Germinal center (tissue), 1 donor: Measurements from ENCODE around the gene ARHGAP1.

ENCODE experiments used
- DNase-seq: peaks from one replicate; pipeline ENCODE4 v3.0.0; 2012; ENCODE audit warnings: mixed read lengths, low spot score

The ARHGAP1 gene

DNA sequence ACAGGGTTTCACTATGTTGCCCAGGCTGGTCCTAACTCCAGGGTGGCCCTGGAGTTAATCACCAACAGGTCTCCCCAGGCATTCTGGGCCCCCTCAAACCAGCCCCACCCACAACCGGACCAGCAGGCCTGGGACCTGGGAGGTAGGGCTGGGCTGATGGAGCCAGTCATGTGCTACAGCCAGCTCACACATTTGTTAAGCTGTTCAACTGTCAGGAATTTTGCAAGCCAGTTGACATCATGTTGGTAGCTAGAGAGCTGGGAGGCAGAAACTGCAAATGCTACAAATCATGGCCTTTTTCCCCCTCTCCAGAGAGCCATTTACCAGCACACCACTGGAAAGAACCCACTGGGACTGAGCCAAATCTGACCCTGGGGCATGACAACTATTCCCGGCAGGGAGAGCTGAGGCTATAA is 6.8 kb downstream of the ARHGAP1 start:
- DNase-seq = no peak

DNA sequence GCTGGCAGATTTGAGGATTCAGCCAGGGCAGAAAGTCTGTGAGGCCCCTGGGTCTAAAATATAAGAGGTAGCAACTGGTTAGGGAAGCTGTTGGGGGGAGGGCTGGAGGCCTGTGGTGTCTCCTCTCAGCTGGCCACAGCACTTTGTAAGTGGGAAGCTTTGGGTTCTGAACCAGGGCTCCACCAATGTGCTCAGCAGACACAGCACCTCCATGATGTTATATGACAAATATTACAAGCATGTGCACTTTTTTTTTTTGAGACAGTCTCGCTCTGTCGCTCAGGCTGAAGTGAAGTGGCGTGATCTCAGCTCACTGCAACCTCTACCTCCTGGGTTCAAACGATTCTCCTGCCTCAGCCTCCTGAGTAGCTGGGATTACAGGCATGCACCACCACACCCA is 8.0 kb downstream of the ARHGAP1 start:
- DNase-seq = no peak

DNA sequence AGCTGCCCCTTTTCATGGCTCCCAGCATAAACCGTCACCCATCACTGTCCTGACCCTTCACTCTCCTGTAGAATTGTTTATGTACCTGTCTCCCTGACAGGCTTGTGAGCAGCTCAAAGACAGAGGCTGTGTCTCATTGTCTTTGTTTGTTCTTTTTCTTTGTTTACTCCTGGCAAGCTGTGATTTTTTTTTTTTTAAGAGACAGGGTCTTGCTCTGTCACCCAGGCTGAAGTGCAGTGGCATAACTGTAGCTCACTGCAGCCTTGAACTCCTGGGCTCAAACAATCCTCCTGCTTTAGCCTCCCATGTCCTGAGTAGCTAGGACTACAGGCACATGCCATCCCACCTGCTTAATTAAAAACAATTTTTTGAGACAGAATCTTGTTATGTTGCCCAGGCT is 9.7 kb downstream of the ARHGAP1 start:
- DNase-seq = no peak

DNA sequence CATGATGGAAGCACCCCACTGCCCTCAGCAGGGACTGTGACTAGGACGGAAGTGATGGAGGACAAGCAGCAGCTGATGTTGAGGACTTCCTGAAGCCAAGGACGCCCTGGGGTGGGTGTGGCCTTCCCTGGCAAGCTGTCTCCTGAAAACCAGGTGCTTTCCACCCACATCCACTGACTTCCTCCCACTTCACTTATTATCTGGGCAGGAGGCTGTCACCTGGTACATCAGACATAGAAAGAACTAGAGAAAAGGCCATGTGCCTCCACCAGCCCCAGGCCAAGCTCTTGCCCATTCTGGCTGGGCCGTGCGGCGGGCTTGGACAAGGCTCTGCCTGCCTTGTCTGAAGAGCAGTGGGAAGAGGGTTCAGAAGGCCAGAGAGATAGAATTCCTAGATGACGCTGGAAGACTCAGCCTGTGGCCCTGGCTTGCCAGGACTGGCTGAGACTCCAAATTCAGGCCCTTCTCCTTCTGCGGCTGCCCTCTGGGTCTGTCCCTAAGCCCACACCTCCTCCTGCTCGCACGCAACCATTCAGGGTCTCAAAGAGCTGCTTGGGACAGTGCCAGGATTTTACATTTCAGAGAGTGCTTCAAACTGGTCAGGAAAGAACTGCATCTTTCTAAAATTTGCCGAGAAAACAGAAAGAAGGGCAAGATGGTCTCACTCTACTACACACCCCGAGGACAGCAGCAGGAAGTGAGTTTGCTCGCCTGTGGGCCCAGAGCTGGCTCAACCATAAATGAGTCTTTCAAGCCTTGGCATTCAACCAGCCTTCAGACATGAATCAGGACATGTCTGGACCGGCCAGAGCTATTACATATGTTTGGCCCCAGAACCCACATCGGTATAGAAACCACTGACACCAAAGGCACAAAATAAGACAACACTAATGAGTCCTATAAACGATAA is 13.3 kb downstream of the ARHGAP1 start:
- no peak for DNase-seq

DNA sequence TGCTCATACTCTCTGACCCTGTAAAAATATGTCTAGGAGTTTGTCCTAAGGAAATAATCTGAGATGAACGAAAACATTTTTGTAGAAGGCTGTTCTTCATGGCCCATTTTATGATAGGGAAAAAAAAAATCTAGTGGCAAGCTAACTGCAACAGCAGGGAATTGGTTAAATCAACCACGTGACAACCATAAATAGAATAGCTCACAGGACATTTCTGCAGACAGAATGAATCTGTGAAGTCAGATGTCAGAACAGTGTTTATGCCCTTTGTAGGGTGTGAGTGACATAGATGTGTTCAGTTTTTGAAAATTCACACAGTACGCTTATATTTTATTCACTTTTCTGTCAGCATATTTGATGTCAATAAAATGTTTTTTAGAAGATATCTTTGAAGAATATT is 16.1 kb downstream of the ARHGAP1 start:
- no peak for DNase-seq

DNA sequence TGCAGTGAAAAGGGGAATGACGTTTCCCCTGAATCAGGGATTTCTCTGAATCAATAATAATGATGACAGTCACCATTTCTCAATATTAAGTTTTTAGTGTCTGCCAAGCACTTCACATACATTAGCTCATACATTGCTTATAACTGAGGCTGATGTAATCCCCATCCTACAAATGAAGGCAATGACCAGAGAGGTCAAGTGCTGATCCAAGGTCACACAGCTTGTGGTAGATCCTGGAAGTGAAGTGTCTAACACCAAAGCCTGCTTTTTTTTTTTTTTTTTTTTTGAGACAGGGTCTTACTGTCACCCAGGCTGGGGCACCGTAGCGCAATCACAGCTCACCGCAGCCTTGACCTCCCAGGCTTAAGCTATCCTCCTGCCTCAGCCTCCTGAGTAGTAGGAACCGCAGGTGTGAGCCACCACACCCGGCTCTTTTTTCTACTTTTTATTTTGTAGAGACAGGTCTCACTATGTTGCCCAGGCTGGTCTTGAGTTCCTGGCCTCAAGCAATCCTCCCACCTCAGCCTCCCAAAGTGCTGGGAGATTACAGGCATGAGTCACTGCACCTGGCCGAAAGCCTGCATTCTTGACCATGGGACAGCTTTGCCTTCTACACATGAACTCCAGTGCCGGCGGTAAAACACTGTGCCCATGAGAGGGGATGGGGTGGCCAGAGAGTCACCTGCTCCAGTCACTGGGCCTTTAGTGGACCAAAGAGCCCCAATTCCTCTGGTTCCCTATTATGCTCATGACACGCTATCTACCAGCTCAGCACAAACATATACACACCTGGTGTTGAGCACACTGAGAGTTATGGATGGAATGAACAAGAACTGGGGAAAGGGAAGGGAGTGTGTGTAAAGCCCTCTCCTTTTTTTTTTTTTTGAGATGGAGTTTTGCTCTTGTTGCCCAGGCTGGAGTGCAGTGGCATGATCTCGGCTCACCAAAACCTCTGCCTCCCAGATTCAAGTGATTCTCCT is 17.4 kb downstream of the ARHGAP1 start:
- no peak for DNase-seq

DNA sequence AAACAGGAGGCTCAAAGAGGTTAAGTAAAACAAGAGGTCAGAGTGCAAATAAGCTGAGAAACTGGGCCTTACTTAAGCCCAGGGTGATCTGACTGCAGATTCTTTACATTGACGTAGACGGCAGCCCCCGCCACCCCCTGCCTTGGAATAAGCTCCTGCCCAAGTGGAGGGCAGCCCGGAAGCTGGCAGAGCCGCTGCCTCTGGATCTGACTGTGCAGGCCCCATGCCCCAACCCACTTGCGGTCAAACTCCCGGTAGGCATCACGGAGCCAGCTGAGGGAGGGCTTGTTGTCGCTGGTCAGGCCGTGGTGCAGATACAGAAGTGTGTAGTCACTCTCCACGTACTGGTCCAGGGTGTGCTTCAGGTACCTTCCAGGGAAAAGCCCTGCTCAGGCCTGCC is 18.6 kb downstream of the ARHGAP1 start:
- no peak for DNase-seq

DNA sequence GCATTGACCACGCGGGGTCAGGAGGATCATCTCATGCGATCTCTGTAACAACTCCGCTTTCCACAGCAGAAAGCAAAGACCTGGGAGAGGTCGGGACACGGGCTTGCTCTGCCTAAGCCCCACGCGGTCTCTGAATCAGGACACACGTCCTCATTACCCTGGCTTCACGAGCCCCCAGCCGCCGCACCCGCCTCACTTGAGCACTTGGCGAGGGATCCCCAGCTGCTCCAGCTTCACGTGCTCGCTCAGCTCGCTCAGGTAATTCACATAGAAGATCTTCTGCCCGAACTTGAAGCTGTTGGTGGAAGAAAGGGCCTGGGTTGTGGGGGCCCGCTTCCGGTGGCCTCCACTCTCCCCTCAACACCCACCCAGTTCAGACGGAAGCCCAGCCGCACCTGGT is 19.6 kb downstream of the ARHGAP1 start:
- DNase-seq = no peak

DNA sequence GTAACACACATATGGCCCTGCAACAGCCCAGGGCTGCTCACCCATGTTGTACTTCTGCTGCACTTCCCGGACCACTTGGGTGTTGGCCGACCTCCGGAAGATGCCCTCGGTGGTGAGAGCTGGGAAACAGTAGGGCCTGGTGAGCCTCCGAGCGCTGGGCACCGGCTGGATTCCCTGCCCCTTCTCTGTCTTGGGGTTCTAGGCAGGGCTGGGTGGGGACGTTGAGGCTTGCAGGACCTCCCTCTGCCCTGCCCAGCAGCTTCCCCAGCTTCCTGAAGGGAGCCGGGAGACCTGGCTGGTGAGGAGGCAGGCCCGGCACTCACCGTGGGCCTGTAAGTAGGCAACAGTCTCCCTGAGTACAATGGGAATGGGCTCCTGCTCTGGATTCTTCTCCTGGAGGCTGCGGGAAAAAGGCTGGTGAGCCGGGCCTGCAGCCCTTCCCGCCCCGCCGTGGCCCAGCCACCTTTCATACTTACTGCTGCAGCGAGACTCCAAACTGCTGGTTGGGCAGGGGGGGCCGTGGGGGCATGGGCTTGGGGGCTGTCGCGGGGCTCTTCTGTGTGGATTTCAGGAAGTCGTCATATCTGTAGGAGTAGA is 20.2 kb downstream of the ARHGAP1 start:
- no peak for DNase-seq

DNA sequence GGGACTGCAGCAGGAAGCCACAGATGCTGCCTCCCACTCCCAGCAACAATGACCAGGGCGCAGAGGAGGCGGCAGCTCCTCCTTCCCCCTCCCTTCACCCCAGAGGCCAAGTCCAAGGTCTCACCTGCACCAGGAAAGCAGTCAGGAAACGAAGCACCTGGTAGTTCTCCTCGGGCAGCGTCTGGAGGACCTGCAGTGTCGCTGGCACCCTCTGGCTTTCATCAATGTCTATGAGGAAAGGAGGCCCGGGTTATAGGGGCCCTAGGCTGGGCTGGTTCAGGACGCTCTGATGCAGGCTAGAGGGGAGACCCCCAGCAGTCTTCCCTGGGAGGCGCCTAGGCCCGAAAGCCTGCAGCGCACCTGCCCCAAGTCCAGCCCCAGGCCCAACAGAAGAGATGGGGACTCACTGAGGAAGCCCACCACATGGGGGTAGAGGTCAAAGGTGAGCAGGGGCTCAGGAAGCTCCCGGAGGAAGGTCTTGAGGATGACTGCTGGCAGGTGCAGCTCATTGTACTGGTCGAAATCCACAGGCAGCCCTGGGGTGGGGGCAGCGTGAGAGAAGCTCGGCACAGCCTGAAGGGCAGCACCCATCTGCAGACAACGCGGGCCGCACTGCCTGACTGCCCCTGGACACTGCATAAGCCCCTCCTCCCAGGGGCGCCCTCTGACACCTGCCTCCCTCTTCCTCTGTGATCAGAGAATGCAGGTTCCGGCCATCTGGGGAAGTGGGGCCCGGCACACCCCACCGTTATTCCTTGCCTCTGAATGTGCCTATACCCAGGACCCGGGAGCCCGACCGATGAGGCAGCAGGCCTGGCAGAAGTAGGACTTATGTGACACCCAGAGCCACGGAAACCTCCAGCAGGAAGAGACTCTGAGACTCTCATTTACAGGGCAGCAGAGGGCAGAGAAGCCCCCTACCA is 20.9 kb downstream of the ARHGAP1 start:
- no peak for DNase-seq

DNA sequence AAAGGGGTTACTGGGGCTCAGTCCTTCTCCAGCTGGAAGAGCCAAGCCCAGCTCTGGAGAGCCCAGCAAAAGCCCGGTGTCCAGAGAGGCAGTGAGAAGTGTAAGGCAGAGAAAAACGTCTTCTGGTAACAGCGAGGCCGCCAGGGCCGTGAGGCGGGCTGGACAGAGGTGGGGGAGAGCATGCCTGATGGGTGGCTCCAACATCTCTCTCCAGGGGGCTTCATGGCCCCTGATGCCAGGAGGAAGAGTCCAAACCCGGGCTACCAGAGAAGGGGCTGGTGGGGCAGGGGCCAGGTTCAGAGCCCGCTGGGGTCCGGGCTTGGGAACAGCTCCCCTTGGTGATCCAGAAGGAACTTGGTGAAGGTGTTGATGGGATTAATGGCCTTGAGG is 21.7 kb downstream of the ARHGAP1 start:
- no peak for DNase-seq

DNA sequence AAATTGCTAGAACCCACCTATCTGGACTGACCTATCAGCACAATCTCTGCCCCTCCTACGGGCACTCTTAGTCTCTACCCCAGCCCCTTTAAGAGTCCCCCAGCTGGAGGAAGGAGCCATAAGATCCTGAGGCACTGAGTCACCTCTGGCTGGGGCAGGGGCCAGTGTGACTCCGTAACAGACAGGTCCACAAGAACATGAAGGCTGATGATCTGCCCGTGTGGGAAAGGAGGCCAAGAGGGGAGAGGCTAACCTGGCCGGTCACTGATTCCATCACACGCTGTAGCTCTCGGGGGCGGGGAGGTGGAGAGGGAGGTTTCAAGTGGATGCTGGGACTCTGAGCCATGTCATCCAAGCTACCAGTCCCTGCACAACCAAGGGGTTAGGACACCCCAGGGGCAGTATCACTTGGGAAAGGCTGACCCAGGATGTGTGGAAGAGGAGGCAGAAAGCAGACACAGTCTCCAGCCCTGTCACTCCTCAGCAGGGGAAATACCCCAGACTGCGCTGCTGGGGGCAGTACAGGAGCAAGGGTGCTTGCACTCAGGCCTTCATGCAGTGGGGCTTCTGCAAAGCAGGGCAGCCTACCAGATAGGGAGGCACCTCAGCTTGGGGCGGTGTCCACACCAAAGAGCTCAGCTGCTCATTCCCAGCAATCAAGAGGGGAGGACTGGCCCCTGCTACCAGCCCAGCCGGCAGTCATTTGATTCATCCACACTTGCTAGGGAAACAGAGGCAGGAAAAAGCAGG is 22.3 kb downstream of the ARHGAP1 start:
- no peak for DNase-seq

DNA sequence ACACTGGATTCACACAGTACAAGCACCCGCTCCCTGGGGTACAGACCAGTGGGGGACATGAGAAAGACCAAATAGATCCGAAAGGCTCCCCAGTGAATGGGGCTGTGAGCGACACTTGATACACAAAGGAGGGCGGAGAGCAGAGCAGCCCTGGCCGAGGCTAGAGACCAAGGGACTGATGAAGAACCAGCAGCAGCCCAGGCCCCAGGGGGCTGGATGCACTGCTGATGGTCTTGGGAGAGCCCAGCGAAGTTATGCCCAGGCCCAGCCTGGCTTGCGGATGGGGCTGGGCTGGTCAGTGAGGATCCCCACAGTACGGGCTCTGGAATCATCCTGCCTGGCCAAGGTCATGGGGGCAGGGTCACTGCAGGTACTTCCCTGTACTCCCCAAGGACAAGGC is 23.2 kb downstream of the ARHGAP1 start:
- no peak for DNase-seq

DNA sequence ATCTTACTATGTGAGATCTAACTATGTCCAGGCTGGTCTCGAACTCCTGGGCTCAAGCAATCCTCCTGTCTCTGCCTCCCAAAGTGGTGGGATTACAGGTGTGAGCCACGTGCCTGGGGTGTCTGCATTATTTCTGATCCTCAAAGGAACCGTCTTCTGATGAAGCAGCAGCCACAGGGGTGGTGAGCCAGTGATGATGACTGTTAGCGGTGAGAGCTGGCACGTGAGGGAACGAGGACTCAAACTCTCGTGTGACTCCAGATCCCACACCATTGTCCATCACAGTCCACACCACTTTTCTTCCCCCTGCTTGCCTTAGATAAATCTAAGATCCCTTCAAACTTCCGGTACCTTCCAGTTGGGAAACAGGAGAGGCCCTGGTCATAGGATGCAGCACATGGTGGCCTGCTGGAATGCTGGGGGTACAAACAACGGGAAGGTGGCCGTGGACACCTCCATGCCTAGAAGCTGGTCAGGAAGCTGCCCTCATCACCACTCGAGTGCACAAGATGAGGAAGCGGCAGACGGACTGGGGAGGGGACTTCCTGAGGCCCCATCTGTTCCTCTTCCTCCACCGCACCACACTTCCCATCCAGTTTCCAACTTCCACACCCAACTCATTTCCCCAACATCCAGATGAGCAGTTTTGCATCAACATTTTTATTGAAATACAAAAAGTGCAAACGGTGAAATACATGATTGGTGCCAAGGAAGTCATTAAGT is 23.8 kb downstream of the ARHGAP1 start:
- no peak for DNase-seq

DNA sequence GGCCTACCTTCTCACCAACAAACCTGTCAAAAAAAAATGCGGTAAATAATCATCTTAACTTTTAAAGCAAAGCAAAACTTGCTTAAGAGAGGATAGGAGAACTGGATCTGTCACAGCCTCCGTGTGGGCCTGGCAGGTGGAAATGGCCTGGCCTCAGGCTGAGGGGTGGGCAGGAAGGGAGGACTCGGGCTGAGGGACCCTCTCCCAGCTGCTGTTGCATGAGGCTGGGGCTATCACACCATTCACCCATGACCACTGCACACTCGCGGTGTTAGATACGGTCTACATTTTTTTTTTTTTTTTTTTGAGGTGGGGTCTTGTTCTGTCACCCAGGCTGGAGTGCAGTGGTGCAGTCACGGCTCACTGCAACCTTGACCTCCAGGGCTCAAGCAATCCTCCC is 24.5 kb downstream of the ARHGAP1 start:
- no peak for DNase-seq

DNA sequence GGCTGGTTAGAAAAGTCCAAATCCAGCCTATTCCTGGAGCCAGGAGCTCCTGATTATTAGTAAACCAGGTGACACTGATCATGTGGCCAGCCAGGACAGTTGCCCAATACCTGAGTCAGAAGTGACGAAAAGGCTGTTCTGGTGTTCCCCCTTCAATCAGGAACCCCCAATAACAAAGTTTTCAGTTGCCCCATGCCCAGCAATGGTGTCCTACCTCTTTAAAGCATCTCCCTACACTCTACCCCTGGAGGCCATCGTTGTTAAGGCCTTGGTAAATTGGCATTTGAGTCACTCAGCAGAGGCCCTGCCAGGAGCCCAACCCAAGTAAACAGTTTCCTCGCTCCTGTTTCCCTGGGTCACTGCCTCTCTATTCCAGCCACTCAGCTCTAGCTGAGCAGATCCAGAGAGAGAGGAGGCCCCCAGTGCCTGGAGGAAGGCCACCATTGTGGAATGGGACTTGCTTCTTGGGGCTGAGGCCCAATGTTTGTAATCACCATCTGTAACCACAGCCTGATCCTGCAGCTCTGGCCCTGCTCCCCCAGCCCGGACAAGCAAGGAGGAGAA is 25.0 kb downstream of the ARHGAP1 start:
- no peak for DNase-seq

DNA sequence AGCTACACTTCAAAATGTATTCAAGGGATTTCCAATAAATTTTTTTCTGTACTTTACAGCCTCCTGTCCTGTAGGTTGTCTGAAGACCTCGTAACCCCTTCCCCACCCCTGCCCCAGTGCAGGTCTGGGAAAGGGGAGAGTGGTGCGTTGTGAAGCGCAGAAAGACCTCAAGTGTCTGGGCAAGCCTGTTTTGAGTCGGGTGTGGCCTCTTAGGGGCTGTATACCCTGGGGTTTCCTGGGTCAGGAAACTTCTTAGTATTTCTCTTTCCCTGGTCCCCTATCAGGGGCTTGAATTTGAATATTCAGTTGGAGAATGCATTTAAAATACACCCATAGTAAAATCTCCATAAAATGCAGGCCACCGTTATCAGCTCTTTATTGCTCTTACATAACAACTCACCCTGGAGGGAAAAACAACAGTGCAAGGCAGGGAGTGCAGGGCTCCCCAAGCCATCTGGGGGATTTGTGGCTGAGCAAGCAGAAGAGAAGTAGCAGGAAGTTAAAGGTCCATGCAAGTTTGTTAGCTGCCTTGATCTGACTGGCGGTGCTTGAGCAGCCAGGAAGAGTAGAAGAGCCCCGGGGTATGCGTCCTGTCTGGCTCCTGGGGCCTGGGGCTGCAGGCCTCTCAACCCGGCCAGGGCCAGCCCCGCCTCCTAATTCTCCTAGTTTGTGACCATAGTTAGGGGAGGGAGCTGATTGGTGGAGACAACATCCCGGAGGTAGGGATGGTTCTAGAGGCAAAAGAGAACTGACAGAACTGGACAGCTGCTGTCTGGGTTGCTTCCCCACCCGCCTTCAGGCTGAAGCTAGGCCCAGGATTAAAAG is 25.7 kb downstream of the ARHGAP1 start:
- no peak for DNase-seq

DNA sequence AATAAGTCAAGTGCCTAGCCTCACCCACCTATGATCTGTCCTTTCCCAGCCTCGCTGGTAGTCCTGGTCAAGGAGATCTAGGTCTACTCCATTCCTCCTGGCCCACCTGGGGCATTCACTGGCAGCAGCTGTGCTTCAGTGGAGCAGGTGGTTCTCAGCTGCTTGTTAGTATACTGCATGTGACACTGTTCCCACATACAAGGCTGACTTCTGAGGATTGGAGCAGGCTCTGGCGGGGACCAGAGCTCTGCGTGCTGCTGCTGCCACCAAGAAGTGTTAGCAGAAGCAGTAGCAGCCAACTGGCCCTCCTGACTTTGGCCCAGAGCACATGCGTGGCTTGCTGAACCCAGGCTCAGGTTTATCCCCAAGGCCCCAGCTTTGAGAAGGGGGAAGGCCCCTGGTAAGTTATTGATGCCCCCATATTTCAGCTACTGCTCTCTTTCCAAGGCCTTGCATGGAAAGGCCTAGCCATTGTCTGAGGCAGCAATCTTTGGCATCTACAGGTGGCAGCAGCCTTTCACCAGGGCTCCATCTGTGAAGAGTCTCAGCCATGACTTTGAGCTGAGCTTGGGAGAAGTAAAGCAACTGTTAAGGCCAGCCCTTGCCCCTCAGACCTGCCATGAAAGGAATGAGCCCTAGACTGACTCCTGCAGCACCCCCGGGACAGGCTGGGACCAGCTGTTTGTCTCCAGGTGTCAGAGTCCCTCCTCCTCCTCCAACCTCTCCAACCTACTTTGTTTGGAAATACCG is 26.5 kb downstream of the ARHGAP1 start:
- no peak for DNase-seq
